Activated T-cell treated with anti-CD3 and anti-CD28 coated beads for 48 hours (primary cell): Measurements from ENCODE around the gene STPG1.
A peak's percentile ranks its signal among the peaks of the same experiment; 100 is the strongest.

Experiments used
- DNase-seq: peaks from one replicate; pipeline ENCODE4 v3.0.0-alpha.2; 2020; ENCODE audit warnings: low read depth

The STPG1 gene

DNA sequence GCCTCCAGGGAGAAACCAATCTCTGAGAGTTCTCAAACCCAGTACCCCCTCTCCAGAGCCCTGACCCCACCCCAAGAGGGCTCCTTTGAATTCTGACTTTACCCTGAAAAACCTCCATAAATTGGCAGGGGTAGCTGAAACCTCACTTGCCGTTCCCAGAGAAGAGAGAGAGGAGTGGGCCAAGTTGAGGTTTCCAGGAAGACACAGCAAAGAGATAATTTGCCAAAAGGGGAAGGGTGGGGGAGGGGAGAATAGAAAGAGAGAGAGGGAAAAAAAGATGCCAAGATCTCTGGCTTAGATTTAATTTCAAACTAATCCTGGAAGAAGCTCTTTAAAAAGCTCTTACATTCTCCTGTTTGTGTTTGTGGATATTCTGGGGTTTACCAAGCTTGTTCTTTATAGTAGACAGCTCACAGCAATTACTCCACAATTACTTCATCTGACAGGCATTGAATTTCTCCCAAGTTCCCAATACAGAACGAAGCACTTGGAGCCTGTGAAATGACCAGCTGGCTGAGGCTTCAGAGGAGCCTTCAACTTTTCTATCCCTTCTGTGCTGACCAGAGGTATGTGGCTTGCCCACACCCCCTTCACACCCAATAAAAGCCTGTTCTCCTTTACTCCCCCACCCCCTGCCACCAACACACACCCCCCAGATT, 95.5 kb downstream of the STPG1 start:
- DNase-seq = no peak

DNA sequence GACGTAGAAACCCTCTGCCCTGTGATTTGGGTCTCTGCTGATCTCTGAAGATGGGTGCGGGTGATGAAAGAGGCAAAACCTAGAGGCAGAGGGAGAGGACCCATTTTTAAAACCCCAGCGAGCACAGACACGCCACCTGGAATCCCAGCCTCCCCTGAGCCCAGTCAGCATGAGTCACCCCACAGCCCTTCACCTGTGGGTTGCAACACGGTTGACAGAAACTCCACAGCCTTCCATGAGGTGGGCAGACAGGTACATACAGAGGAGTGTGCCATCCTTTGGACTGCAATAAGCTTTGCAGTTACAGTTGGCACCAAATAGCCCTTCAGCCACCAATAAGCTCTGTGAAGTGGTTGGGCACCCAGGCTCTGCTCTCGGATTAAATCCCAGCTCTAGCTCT, 96.5 kb downstream of the STPG1 start:
- no peak for DNase-seq

DNA sequence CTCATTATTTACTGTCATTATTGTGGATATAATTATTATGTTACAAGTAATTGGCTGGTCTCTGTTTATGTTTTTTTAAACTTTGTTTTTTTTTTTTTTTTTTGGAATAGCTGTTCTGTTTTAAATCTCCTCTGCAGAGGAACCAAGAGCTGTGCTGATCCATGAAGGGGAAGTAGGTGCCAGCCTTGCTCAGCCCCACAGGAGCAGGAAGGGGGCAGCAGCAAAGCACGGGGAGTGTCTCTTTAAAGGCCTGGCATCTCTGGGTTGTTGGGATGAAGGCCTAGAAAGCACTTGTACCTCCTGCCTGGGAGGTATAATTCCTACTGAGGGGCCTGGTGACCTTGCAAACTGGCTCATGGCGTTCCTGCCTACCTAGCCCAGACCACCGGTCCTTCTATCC, 96.9 kb downstream of the STPG1 start:
- DNase-seq = no peak

- no peak for DNase-seq
Measured at GRCh38 chr1:24315391-24315790, 98.2 kb downstream of the STPG1 start.

- DNase-seq = no peak
Measured at GRCh38 chr1:24311741-24312140, 101.8 kb downstream of the STPG1 start.

- no peak for DNase-seq
Measured at GRCh38 chr1:24311234-24311633, 102.3 kb downstream of the STPG1 start.

DNA sequence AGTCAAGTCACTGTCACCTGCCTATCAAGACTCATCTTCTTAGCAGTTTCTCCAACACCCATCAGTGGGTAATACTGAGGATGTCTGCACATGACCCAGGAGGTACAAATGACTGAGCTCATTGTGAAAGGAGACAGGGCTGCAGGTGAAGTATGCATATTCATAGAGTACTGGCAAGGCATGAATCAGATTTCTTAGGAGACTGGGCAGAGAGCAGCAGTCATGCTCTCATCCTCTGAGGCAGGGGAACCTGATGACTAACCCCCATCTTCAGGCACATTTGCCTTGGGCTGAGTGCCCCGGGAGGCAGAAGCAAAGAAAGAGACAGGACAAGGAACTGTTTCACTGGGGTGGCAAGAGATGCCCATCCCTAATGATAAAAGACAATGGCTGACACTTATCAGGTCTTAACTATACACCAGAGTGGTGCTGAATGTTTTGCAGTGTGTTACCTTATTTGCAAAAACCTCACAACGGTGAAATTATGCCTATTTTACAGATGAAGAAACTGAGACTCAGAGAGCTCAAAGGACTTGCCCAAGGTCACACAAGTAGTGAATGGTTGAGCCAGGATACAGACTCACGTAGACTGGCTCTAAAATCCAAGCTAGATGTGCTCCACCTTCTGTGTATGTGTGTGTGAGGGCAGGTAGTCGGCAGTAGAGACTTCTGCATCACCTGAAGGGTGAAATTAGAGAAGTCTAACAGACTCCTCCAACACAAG, 103.7 kb downstream of the STPG1 start:
- peak; percentile 27 for DNase-seq

GRCh38 chr1:24308365-24309015, 105.1 kb downstream of the STPG1 start:
- DNase-seq = no peak
